Immature natural killer cell (primary cell): Measurements from ENCODE around the gene PDE4D. TPM values are rescaled to one million over a fixed set of nuclear protein-coding genes. Genes with fewer than 3 reads are reported as not detected.

Source experiments
- DNase-seq, 3 donors: peaks; one replicate each; pipeline ENCODE4 v3.0.0; 2022; ENCODE audit warnings: mixed read lengths in 1 of 3
- H3K27ac Mint-ChIP-seq, 6 donors: one replicate each; pipeline ENCODE4 v1.8.0; 2020; ENCODE audit warnings: mixed read lengths in 6 of 6, mild to moderate bottlenecking in 5 of 6, inconsistent platforms in 4 of 6, moderate library complexity in 3 of 6
- H3K27me3 Mint-ChIP-seq, 3 donors: one replicate each; pipeline ENCODE4 v1.8.0; 2020 to 2021; ENCODE audit warnings: low read depth in 3 of 3, mild to moderate bottlenecking in 3 of 3, mixed read lengths in 3 of 3, moderate library complexity in 3 of 3, inconsistent platforms in 1 of 3
- H3K36me3 Mint-ChIP-seq, 3 donors: one replicate each; pipeline ENCODE4 v1.8.0; 2020; ENCODE audit warnings: mixed read lengths in 3 of 3, inconsistent platforms in 2 of 3, mild to moderate bottlenecking in 2 of 3
- H3K4me1 Mint-ChIP-seq, 2 donors: one replicate each; pipeline ENCODE4 v1.8.0; 2020; ENCODE audit warnings: inconsistent platforms in 2 of 2, mild to moderate bottlenecking in 2 of 2, mixed read lengths in 2 of 2, moderate library complexity in 1 of 2
- H3K4me3 Mint-ChIP-seq, 5 donors: one replicate each; pipeline ENCODE4 v1.8.0; 2020; ENCODE audit warnings: mild to moderate bottlenecking in 5 of 5, mixed read lengths in 5 of 5, inconsistent platforms in 3 of 5, moderate library complexity in 3 of 5
- H3K9me3 Mint-ChIP-seq, 6 donors: one replicate each; pipeline ENCODE4 v1.8.0; 2020; ENCODE audit warnings: mild to moderate bottlenecking in 6 of 6, mixed read lengths in 6 of 6, inconsistent platforms in 4 of 6, moderate library complexity in 3 of 6
- polyA plus RNA-seq, 3 donors: library from polyadenylated mRNA; unstranded; fragments of 300-500 nt; fragmentation: Illumina TruSeq; gene quantifications; one replicate each; pipeline ENCODE4 v1.2.3, GENCODE V29; 2021

Gene PDE4D
- polyA plus RNA-seq, 3 donors from 2014 or later: 10.7 to 15.4 (median 12.6) TPM

DNA sequence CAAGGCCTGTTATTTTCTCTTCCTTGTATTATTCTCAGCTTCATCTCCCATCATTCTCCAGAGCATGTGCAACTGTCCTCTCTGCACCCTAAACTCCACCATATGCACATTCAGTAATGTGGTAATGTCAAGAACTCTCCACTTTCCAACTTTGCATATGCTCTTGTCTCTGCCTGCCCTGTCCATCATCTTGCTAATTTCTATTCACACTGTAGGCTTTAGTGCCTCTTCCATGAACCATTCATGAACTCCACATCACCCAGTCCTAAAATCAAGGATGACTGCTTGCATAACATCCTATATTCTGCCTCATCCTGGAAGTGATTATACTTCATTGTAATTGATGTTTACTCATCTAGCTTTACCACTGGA lies 354.8 kb downstream of the PDE4D start:
- H3K4me3 Mint-ChIP-seq: no peak overlapping the region
- H3K27ac Mint-ChIP-seq: no peak overlapping the region
- H3K4me1 Mint-ChIP-seq: no peaks in the 10 kb centered on the region
- no peaks in the 10 kb centered on the region for H3K9me3 Mint-ChIP-seq
- H3K36me3 Mint-ChIP-seq: no peaks in the 10 kb centered on the region
- DNase-seq: no peak
- H3K27me3 Mint-ChIP-seq: peaks cover 0 to 2% (median 0%) of the 10 kb centered on the region in 3 donors

DNA sequence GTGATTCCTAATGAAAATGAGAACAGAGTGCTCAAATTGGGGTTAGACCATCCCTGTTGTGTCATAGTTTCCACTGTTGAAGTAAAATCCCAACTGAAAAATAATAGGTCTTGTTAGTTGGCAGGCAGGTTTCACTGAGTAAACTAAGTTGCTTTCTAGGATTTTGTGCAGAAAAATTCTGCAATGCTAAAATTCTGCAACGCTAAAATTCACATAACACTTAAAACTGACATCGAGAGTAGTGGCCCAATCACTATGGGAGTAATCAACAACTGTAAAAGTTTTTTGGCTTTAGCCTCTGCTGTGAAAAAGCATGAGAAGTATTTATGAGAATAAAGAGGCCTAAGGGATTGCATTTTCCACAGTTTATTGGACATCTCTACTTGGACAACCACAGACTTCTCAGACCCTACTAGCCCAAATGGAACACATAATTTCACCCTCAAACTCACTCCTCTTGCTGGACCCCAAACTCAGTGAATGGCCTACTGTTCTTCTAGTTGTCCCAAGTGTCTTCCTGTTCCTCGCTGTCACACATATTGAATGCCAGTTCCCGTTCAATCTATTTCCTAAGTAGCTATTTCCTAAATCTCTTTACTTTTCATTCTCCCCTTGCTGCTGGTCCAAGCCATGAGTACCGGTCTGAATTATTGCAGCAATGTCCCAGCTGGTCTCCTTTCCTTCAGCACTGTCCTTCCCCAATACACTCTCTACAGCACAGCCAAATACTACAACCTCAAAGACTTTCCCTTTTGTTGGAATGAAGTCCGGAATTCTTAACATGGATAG lies 355.4 kb downstream of the PDE4D start:
- no peaks in the 10 kb centered on the region for H3K36me3 Mint-ChIP-seq

DNA sequence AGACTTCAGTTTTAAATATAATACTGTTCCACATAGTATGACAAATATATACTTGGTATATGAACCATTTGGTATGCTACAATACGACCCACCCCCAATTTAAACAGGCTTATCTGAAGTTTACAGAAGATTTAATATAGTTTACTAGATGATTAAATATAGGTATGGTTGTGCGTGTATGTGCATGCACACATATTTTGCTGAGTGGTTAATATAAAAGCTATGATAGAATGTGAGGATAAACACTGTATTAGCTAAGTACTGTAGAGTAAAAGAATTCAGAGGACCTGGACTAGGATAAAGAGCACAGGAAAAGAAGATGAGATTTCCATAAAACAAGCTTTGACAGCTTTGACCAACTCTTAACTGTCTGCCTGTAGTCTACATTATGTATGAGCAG lies 356.7 kb downstream of the PDE4D start:
- Mint-ChIP-seq H3K27me3 (no peaks in the 10 kb centered on the region), H3K9me3 (no peaks in the 10 kb centered on the region), H3K27ac (no peak overlapping the region), H3K4me3 (no peak overlapping the region), H3K4me1 (no peaks in the 10 kb centered on the region), H3K36me3 (no peaks in the 10 kb centered on the region)
- DNase-seq: no peak

More for the DNA sequence above, 355.4 kb downstream of the PDE4D start:
- no peak for DNase-seq
- Mint-ChIP-seq H3K27ac (no peak overlapping the region), H3K4me3 (no peak overlapping the region), H3K27me3 (peaks cover 0 to 2% (median 0%) of the 10 kb centered on the region in 3 donors), H3K4me1 (no peaks in the 10 kb centered on the region), H3K9me3 (no peaks in the 10 kb centered on the region)

DNA sequence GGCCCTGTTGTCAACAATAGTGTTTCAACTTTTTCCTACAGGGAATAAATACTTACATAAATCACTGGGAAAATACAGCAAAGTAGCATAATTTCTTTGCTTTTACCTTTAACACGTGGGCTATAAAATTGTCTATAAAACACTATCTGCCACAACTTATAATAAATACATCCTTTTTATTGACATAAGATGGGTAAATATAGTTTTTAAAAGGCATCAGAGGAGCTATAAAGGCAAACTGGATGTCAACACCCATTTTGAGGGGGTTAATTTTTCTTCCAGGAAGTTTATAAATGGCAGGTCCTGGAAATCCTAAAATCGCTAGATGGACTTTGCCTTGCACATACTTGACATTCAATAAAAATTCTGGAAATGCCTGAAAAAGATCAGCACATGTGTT lies 358.0 kb downstream of the PDE4D start:
- no peak for DNase-seq
- no peaks in the 10 kb centered on the region for H3K36me3 Mint-ChIP-seq
- no peaks in the 10 kb centered on the region for H3K4me1 Mint-ChIP-seq

DNA sequence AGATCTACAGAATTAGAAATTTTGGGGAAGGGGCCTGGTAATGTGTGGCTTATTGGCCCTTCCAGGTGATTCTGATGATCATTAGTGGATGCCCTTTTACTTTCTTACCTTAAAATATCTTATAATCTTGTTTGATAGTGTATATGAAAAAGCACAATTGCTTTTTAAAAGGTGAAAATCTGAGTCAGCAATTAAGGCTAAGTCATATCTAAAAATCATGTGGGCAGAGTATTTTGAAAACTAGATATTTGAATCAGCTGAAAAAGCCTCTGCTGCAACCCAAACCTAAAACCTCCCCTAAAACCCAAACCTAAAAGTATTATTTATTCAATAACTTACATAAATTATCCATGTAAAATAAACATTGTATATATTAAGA lies 359.8 kb downstream of the PDE4D start:
- Mint-ChIP-seq H3K4me1 (no peaks in the 10 kb centered on the region), H3K27me3 (no peaks in the 10 kb centered on the region), H3K4me3 (no peak overlapping the region), H3K27ac (no peak overlapping the region), H3K9me3 (no peaks in the 10 kb centered on the region), H3K36me3 (no peaks in the 10 kb centered on the region)
- DNase-seq: no peak

More for the DNA sequence above, 358.0 kb downstream of the PDE4D start:
- Mint-ChIP-seq H3K4me3 (no peak overlapping the region), H3K27ac (no peak overlapping the region), H3K27me3 (no peaks in the 10 kb centered on the region), H3K9me3 (no peaks in the 10 kb centered on the region)

DNA sequence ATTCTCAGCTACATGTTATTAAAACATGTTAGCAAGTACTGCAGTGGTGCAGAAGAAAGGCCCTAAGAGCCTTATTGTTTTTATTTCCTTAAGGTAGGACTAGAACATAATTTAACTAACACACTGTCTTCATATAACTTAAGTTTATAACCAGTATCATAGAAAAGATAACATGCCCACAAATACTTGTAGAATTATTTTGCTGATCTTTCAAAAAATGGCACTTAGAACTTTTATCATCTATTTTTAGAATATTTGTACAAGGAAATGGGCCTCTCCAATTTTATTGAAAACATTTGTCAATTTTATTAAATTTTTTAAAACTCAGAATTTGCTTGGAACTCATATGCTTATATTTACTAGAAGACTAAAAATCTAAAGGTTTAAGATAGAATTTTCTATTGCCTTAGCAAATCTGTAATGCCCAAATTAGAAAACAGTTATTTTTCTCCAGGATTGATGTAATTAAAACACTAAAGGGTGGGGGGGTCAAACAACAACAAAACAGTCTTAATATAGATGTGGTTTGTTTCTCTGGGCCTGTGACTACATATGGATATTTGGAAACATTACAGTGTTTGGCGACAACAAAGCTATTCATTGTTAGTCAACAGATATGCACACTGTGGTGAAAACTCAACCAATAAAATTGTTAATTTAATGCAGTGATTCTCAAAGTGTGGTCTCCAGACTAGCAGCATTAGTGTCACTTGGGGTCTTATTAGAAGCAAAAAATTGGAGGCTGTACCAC lies 360.4 kb downstream of the PDE4D start:
- Mint-ChIP-seq H3K36me3 (no peaks in the 10 kb centered on the region), H3K9me3 (no peaks in the 10 kb centered on the region), H3K4me1 (no peaks in the 10 kb centered on the region), H3K4me3 (no peak overlapping the region), H3K27ac (no peak overlapping the region), H3K27me3 (no peaks in the 10 kb centered on the region)
- DNase-seq: no peak

DNA sequence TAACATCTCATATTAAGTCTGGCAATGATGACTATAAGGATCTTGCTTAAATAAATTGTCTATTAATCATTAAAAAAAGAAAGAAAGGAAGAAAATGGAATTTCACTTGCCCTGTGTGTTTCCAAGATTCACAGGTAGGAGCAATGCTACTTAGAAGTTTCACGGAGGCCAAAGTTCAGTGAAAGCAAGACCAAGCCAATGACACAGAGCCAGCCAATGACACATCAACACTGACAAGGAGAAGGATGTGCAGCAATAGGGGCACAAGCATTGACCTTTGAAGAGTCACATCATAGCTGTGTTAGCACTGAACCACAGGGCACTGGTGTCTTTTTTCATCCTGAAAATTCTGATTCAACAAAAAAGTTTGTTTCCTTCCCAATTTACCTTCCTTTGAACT lies 364.3 kb downstream of the PDE4D start:
- Mint-ChIP-seq H3K4me3 (no peak overlapping the region), H3K4me1 (peaks cover 7 to 11% of the 10 kb centered on the region in 2 donors), H3K9me3 (no peaks in the 10 kb centered on the region), H3K36me3 (no peaks in the 10 kb centered on the region), H3K27me3 (no peaks in the 10 kb centered on the region), H3K27ac (no peak overlapping the region)
- no peak for DNase-seq

DNA sequence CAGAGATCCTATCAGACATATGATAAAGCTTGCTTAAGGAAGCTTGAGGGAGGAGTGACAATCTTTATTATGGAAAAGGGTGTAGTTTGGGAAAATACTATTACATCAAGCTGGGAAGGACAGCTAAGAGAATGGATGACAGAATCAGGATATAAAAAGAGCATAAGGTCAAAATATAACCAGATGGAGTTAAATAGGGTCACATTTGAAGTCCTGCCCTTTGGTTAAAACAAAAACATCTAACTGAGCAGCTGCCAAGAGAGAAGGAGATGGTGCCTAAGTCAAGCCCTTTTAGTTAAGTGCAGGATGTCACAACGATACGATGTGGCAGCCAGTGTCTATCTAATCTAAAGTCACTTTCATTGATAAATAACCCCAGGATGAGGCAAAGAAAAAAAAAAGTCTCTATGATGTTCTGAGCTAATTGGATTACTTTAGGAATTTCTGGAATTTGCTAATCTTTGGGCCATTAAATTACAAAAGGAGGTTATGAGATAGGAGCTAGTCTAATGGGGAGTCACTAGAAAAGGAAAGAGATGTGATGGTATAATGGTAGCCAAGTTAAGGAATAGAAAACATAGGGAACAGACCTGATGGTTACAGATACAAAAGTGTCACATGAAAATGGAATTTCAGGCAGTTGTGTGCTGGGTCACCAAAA lies 365.2 kb downstream of the PDE4D start:
- no peak for DNase-seq
- Mint-ChIP-seq H3K4me1 (peaks cover 7 to 11% of the 10 kb centered on the region in 2 donors), H3K27ac (no peak overlapping the region), H3K36me3 (no peaks in the 10 kb centered on the region), H3K27me3 (no peaks in the 10 kb centered on the region), H3K9me3 (no peaks in the 10 kb centered on the region), H3K4me3 (no peak overlapping the region)

DNA sequence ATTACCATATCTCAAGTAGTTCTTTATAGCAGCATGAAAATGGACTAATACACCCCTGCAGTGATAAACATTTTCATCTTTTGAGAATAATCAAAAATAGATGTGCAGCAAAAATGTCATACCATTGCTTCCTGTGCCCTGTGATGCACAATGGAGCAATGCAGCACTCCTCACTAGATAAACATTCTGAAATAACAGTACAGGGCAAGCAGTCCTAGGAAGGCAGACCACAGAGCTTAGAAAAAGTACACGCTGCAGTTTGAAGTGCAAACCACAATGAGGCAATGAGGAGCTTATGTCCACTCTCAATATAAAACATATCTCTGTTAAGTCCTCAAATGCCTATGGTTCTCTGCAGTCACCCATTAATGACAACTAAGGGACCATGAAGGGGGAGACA lies 367.6 kb downstream of the PDE4D start:
- H3K4me3 Mint-ChIP-seq: peak overlapping the region in 1 of 5 donors; percentile 5
- peaks cover 7 to 11% of the 10 kb centered on the region in 2 donors for H3K4me1 Mint-ChIP-seq
- no peaks in the 10 kb centered on the region for H3K27me3 Mint-ChIP-seq
- H3K9me3 Mint-ChIP-seq: no peaks in the 10 kb centered on the region
- no peak for DNase-seq
- no peak overlapping the region for H3K27ac Mint-ChIP-seq
- H3K36me3 Mint-ChIP-seq: no peaks in the 10 kb centered on the region

DNA sequence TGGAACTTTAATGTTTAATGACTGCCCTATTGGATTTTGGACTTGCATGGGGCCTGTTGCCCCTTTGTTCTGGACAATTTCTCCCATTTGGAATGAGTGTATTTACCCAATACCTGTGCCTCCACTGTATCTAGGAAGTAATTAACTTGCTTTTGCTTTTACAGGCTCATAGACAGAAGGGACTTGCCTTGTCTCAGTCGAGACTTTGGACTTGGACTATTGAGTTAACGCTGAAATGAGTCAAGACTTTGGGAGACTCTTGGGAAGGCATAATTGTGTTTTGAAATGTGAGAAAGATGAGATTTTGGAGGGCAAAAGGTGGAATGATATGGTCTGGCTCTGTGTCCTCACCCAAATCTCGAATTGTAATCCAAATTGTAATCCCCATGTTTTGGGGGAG lies 368.2 kb downstream of the PDE4D start:
- Mint-ChIP-seq H3K9me3 (no peaks in the 10 kb centered on the region), H3K27me3 (no peaks in the 10 kb centered on the region), H3K4me3 (no peak overlapping the region), H3K4me1 (peaks cover 7 to 11% of the 10 kb centered on the region in 2 donors), H3K27ac (no peak overlapping the region), H3K36me3 (no peaks in the 10 kb centered on the region)
- no peak for DNase-seq

DNA sequence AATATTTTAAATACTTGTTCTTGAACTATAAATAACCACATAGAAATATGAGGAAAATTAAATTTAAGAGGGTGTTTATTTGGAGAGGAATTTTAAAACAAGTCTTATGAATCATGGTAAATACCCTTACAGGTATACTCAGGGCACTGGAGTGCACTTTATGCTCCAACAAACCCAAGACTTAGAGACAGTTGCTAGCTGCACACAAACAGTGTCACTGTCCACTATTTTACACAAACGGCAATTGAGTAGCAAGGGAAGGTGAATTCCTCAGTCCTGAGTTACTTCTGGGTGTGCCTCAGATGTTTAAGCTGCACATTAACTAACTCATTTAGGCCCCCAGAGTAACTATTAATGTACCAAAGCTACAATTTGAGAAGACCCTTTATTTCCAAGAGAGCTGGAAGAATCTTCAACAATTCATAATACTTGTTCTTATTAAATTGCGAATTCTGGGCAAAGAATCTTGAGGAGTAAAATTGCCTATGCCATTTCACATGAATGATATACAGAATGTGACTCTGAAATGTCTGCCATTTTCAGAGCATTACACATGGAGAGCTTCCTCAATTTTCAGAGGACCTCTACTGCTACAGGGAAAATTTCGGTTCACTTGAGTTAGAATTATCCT lies 371.2 kb downstream of the PDE4D start:
- H3K27me3 Mint-ChIP-seq: no peaks in the 10 kb centered on the region
- DNase-seq: no peak
- H3K9me3 Mint-ChIP-seq: no peaks in the 10 kb centered on the region
- no peak overlapping the region for H3K4me3 Mint-ChIP-seq
- peaks cover 7 to 11% of the 10 kb centered on the region in 2 donors for H3K4me1 Mint-ChIP-seq
- no peak overlapping the region for H3K27ac Mint-ChIP-seq
- no peaks in the 10 kb centered on the region for H3K36me3 Mint-ChIP-seq

DNA sequence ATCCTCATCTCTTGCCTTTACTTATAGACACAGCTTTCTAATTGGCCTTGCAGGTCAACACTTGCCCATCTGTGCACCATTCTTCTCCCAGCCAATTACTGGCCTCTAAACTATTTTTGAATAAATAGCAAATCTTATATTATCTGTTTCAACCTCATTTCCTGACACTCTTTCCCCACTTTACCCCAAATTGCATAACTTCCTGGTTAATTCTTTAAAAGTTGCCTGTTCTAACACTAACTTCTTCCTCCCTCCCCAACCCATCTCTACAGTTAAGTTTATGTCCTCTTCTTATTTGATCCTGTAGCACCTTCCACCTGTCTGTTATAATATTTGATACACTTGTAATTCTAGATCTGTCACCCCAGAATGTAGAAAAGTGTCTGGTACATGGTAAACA lies 372.1 kb downstream of the PDE4D start:
- Mint-ChIP-seq H3K4me1 (peaks cover 7 to 11% of the 10 kb centered on the region in 2 donors), H3K27me3 (no peaks in the 10 kb centered on the region), H3K4me3 (no peak overlapping the region), H3K27ac (no peak overlapping the region), H3K9me3 (no peaks in the 10 kb centered on the region), H3K36me3 (no peaks in the 10 kb centered on the region)
- DNase-seq: no peak

DNA sequence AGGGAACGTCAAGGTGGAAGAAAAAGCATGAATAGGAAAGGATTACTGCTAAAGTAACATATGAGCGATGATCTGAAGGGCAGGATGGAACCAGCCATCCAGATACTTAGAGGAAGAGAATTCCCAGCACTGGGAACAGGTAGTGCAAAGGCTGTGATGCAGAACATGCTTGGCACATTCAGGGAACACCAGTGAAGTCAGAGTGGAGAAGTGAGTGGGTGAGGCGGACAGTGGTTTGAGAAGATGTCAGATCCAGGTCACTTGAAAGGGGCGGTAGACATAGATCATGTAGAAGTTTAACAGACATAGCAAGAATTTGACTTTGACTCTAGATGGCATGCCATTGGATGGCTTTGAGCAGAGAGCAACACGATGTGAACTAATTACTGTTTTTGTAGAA lies 374.2 kb downstream of the PDE4D start:
- DNase-seq: no peak
- Mint-ChIP-seq H3K27ac (no peak overlapping the region), H3K27me3 (no peaks in the 10 kb centered on the region), H3K4me1 (no peaks in the 10 kb centered on the region), H3K36me3 (no peaks in the 10 kb centered on the region), H3K9me3 (no peaks in the 10 kb centered on the region), H3K4me3 (no peak overlapping the region)
